Measurements from ENCODE around the gene BAZ1A. TPM values are rescaled to one million over a fixed set of nuclear protein-coding genes. Genes with fewer than 3 reads are reported as not detected.

Gene BAZ1A
- total RNA-seq, 1 donor from 2014 or later: 27.3 TPM

DNA sequence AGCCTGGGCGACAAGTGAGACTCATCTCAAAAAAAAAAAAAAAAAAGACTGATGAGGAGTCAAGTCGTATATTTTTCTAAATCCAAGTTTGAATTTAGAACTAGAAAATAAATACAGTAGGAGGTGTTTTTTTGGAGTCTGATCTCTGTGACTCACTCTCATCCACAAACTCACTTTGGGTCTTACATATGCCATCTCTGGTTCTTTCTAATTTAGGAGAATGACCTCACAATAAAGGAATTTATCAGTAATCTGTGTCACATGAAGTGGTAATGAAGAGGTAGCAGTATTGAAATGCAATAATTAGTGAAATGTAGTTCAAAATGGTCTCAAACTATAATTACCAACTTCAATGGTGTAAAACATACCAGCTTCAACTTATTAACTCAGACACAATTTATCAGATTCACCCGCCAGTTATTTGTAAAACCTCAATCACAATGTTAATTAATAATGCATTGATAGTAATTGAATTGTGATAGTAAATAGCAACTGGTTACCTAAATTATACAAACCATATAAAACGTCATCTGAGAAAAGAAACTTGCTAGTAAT is 156.3 kb downstream of the BAZ1A start:
- DNase-seq: no peak

DNA sequence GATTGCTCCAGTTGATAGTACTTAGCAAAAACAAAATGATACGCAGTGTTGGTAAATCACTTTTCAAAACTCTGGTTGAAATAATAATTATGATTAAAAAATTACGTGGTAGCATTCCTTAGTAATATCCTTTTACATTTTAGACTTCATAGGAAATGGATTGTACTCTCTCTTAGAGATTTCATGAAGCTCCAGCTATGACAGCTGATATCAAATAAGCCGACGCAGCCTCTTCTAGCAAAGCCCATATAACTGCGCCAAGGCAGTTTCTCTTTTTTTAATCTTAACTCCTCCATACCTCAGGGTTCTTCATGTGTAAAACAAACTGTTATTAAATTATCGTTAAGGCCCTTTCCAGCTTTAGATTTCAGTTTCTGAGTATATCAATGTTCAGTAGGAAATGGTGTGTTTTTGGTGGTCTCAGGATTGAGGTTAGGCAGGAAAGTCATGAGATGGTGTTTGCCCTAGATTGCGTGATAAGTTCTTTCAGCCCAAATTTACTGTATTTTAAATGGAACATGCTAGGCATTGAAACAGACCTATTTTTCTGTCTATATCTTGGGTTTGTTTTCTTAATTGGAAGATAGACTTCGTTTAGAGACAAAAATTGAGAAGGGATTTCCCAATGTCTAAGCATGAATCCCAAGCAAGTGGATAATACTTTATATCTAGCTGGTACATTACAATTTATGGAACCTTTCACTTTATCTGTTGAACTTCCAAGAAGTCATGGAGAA is 159.9 kb downstream of the BAZ1A start:
- no peak for DNase-seq

DNA sequence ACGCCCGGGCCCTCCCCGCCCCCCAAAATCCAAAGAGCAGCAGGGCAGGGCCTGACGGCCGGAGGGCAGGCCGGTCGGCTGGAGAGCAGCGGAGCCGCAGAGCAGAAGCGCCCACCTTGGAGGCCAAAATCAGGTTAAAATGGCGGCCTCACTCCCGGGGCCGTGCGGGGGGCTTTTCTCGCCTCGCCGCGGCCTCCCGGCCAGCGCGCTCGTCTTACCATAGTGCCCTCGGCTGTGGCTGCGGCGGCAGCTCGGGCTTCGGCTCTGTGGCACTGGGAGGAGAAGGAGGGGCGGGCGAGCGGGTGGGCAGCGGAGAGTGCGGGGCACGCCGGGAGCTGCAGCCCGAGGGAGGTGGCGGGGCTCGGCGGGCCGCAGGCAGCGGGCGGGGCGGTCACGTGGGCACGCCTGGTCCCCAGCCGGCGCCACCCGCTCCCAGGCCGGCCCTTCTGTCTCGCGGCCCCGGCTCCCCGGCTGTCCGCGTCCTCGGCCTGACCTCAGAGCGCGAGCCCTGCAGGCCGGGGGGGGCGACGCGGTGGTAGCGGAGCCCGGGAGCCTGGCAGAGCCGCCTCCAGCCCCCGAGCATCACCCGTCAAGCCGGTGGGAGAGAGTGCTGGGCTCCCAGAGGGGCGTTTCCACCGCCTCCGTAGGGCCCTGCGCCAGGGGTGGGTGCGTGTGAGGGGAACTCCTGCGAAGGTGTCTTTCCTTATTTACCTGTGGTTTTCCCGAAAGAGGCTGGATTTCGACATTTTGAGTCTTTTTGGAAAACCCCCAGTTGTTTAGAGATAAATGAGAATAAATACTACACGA is 160.6 kb downstream of the BAZ1A start, which contains the start of gene CFL2:
TSS of gene CFL2 (minus strand) at position 274 of the 807 bp plus-strand sequence. CDS start at position 221, 53 bp downstream.
- DNase-seq: peak; percentile 87

DNA sequence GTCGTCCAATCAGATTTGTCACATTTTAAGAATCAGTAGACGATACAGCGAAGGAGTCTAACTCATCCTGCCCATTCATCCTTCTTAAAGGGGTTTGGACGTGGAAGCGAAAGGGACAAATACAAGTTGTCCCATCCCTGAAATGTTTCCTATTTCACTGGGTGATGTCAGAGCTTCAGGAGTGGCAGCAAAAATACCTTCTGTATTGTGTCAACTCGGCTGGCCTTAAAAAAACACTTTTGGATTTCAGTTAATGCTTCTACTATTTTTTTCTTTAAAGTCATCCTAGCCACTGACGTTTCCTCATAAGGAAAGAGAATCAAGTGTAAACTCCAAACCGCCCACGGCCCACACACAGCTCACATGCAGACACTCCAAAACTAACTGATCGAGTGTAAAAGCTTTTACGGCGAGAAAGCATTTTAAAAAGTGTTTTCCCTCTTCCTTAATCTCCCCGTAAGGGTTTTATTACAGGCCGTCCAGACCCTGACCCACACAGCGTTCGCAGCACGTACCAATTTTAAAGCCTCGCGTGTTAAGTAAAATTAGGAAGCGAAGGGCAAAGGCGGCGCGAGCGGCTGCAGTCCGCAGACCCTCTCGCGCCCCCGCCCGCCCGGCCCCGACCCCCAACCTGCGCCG is 161.4 kb downstream of the BAZ1A start:
- DNase-seq: peak; percentile 35

DNA sequence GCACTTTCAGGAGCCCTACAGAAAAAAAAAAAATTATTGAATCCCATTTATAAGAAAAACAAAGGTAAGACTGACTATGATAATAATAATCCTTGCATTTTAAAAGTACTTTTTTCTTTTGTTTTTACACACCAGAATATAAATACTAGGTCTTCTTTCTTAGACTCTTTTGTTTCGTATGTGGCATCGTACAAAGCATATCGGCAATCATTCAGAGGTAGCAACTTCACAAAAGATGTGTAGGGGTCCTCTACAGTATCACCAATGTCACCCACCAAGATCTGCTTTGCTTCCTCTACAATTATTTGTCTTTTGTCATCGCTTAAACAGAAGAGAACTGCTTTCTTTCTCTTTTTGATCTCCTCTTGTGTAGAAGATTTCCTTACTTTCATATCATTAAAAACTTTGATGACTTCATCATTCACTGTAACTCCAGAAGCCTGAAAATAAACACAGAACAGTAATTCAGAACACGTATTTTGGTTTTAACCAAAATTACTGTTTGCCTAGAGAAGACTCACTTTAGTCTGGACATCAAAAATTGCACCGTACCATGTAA is 162.0 kb downstream of the BAZ1A start:
- no peak for DNase-seq

DNA sequence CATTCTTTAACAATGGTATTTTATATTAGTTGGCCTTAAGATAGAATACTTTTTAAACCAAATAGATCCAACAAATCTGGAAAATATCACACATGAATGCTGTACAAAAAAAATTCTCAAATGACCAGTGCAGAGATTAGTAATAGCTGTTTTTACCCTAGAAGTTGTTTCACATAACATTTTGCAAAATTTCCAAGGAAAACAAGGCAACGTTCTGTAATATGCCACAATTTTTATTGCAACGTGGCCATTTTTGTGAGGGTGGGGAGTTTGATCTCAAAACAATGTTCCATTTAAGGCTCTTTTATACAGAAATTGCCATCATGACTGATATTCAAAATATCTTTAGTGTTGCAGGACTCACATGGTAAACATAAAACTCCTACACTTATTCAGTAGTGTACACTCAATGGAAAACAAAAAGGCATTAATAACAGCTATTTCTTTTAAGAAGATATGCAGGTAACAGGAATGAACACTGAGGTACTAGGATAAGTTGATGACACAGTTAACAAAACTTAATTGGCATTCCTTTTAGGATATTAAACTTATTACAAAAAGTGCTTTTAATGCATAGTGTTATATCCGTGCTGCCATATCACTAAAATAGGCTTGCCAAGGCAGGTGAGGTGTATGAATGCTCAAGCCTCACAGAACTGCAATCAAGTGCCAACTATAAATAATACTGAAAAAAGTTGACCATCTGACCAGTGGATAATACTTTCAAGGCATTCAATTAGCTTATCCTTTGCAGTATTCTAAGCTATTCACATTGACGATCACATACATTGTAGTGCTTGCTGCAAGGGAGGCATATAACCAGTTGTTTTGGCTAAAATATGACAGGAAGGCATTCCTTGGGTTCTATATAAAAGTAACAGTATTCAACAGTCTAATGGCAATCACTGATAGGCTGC is 163.1 kb downstream of the BAZ1A start:
- DNase-seq: no peak

DNA sequence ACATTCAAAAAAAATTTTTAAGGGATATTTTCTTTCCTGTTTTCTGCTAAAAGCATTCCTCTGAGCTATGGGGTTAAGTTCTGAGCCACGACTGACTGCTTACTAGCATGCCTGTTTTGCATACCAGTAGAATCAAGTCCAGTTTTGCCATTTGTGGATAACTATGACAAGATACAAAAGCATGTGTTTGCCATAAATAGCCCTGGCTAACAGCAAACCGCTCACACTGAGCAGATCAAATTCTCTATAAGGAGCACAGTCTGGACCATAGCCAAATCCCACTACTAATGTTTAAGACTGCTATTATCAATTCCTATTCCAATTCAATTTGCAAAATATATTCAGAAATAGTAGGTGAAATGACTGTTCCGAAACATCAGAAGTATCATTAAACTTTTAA is 164.0 kb downstream of the BAZ1A start:
- DNase-seq: no peak

DNA sequence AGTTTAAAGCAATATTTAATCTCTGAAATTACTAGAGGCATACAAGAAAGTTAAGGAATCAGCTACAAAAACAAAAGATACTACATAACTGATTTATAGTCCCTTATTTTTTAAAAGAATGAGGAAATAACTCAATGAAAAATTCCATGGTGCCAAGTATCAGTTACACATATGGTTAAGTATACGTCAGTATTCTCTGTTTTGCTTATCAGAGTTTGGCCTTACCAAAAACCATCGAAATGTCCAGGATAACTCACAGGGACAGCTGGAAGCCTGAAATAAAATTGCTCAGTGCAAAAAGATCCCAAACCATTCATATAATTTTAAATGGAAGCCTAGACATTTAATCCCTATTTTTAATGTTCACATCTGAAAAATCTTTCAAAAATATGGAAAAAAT is 164.4 kb downstream of the BAZ1A start:
- DNase-seq: no peak

DNA sequence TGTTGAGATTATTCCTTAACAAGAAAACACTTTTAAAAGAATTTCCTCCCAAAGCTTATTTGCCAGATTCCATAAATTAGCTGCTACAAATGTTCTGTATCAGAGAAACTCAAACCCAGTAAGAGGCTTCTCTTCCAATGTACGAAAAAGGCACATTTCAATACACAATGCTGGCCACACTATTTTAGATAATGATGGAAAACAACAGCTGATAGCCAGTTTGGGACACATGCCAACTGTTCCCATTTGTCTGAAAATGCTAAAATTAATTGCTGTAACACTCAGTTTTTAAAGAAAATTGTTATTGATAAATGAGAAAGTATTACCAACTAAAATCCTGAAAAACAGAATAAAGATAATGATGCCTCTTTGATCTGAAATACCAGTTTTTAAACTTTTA is 165.2 kb downstream of the BAZ1A start:
- DNase-seq: no peak

DNA sequence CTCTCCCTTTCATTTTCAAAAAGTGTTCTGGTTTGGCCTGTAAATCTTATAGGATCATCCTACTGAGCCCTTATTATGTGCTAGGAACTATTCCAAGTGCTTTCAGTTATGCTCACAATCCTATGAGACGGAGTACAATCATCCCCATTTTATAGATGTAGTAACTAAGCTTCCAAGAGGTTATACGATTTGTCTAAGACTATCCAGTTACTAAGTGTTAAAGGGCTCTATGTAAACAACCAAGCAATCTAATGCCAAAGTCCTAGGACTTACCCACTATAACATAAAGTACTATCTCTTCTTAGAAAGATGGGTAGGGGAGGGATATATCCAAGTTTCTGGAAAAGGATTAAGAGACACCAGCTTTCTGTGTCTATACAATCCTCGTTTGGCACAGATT is 167.4 kb downstream of the BAZ1A start:
- DNase-seq: no peak

Small RNAs within 50 kb of the gene (small RNA-seq; reads per million reads assigned to genes)
- not detected for gene AL121603.1
- gene RNU7-41P: 0.09 reads per million

Other genes starting within 250 kb of the BAZ1A start
- 106 TPM for gene SNX6, start 245.2 kb downstream of the BAZ1A start, total RNA-seq
- gene CFL2, start 160.8 kb downstream of the BAZ1A start, total RNA-seq: 56.8 TPM
- gene SRP54, start 107.6 kb upstream of the BAZ1A start, total RNA-seq: 60.8 TPM
- gene FAM177A1, start 170.9 kb upstream of the BAZ1A start, total RNA-seq: 54.0 TPM
- gene PPP2R3C, start 246.6 kb upstream of the BAZ1A start, total RNA-seq: 64.7 TPM
- gene PRORP, start 247.2 kb upstream of the BAZ1A start, total RNA-seq: 21.7 TPM